Activated CD4-positive, alpha-beta T cell treated with anti-CD3 and anti-CD28 coated beads, Interleukin-2, amount 50 U/mL, for 24 hours (primary cell): ENCODE data around the gene EMC7.
"Not testable (repeated sequence)": the region's sequence is repeated elsewhere in the genome, so short reads cannot be mapped to it uniquely, and the experiment has no call there.

Experiments used
- DNase-seq, 2 donors: peaks; one replicate each; pipeline ENCODE4 v3.0.0-alpha.2; 2020; ENCODE audit warnings: low read depth in 1 of 2, low spot score in 1 of 2

EMC7 gene

GRCh38 chr15:34085746-34086145, 15.9 kb downstream of the EMC7 start:
- DNase-seq: no peak

- no peak for DNase-seq
Measured at GRCh38 chr15:34084086-34084485, 17.6 kb downstream of the EMC7 start.

GRCh38 chr15:34079904-34080303, 21.8 kb downstream of the EMC7 start:
- no peak for DNase-seq

GRCh38 chr15:34078900-34079299, 22.8 kb downstream of the EMC7 start:
- no peak for DNase-seq

GRCh38 chr15:34076785-34077184, 24.9 kb downstream of the EMC7 start:
- DNase-seq: no peak

GRCh38 chr15:34070003-34070402, 31.7 kb downstream of the EMC7 start:
- no peak for DNase-seq

GRCh38 chr15:34065941-34066340, 35.7 kb downstream of the EMC7 start:
- no peak for DNase-seq

GRCh38 chr15:34065261-34065660, 36.4 kb downstream of the EMC7 start:
- no peak for DNase-seq

GRCh38 chr15:34064438-34064837, 37.2 kb downstream of the EMC7 start:
- no peak for DNase-seq

GRCh38 chr15:34059946-34060345, 41.7 kb downstream of the EMC7 start:
- DNase-seq: no peak

- no peak for DNase-seq
Measured at GRCh38 chr15:34059476-34059875, 42.2 kb downstream of the EMC7 start.

- no peak for DNase-seq
Measured at GRCh38 chr15:34056911-34057310, 44.8 kb downstream of the EMC7 start.

GRCh38 chr15:34055868-34056595, 45.6 kb downstream of the EMC7 start:
- DNase-seq: no peak

- no peak for DNase-seq
Measured at GRCh38 chr15:34054081-34054707, 47.5 kb downstream of the EMC7 start.

- not testable (repeated sequence) for DNase-seq
Measured at GRCh38 chr15:34050385-34050784, 51.3 kb downstream of the EMC7 start.

- no peak for DNase-seq
Measured at GRCh38 chr15:34049112-34049511, 52.5 kb downstream of the EMC7 start.

- DNase-seq: no peak
Measured at GRCh38 chr15:34047893-34048775, 53.5 kb downstream of the EMC7 start.

GRCh38 chr15:34046471-34047145, 55.1 kb downstream of the EMC7 start:
- no peak for DNase-seq

GRCh38 chr15:34043813-34044212, 57.8 kb downstream of the EMC7 start:
- DNase-seq: no peak

GRCh38 chr15:34043391-34043790, 58.3 kb downstream of the EMC7 start:
- DNase-seq: no peak

- no peak for DNase-seq
Measured at GRCh38 chr15:34039790-34040113, 61.9 kb downstream of the EMC7 start.
